GOT3 (cell line): ENCODE results near the gene TRO.

Experiments
- DNase-seq: peaks from one replicate; lab custom pipeline; 2025; ENCODE audit warnings: mixed read lengths; lab: John Stamatoyannopoulos, UW

The TRO gene

DNA sequence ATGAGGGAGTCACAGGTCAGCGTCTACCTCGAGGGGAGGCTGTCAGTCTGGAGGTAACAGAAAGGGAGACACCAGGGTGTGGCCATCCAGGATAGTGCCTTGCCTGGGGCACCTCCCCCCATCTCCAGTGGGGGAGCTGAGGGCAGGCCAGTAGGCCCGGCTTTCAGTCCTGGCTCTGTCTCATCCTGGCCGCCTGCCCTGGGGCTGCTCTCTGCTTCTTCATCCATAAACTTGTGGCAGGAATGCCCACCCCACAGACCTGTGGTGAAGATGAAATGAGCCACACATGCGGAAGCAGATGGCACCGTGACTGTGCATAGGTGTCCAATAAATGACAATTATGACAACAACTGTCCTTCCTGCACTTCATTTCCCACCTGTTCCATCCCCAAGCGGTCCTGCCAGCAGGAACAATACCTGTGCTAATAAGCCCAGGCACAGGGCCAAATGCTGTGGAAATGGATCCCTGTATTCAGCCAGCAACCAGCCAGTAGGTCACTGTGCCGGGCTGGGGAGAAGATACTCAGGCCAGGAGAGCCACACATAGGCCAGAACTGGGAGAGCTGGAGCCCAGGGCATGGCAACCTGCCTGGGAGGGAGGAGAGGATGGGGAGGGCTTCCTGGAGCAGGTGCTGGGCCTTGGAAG, 30.2 kb downstream of the TRO start:
- DNase-seq, result no peak

DNA sequence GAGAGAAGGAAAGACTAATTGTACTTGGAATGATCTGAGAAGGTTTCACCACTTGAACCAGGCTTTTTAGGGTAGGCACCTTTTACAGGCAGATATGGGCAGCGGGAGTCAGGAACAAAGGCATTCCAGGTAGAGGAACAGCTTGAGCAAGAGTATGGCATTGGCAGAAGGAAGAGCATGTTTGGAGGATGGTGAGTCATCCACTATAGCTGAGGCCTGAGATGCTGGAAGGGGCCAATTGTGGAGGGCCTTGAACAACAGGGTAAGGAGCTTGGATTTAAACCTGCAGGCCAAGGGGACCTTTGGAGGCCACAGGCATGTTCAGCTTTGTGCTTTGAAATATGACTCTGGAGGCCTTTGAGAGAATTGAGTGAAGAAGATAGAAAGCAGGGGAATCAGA, 41.1 kb downstream of the TRO start:
- DNase-seq, result no peak

DNA sequence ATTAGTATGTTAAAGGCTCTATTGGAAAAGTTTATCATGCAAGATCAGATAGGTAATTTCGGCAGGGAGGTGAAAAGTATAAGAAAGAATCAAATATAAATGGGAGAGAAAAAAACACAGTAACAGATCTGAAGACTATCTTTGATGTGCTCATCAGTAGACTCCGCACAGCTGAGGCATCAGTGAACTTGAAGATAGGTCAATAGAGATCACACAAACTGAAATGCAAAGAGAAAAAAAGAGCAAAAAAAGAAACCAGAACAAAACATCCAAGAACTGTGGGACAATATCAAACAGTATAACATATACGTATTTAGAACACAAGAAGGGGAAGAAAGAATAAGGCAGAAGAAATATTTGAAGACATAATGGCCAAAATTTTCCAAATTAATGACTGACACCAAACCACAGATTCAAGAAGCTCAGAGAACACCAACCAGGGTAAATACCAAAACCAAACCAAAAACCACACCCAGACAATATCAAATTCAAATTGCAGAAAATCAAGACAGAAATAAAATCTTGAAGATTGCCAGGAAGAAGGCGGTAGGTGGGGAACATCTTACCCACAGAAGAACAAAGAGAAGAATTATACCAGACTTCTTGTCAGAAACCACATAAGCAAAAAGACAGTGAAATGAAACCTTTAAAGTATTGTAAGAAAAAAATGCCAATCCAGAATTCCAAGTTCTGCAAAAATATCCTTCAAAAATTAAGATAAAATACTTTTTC, 44.3 kb downstream of the TRO start:
- DNase-seq, result no peak

DNA sequence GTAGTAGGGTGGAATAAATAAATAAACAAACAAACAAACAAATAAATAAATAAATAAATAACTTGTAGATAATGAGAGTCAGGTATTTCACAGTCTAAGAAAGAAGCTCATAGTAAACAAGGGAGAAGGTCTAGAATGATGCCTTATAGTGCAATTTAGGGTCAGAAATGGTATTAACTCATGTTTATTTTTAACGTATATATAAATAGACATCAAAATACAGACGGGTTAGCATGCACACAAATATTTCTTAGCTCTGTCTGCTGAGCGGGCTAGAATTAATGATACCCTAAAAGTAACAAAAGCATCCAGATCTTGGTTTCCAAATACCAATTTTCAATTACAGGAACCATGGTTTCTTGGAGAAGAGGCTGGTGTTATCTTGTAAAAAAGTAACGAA, 56.8 kb downstream of the TRO start:
- DNase-seq, result no peak

DNA sequence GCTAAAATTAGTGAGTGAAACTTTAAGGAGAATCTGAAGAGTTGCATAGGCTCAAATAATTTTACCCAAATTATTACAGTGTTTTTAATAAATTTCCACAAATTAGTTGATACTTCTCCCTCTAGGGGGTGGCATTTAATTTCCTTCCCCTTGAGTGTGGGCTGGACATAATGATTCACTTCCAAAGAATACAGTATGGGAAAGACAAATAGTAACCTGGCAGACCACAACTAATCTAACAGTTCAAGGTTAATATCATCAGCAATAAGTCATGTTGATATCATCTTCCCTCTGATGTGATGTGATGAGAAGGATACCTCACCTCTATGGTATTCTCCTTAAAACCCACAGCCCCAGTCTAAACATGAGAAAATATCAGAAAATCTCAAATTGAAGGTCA, 57.8 kb downstream of the TRO start:
- DNase-seq, result no peak

DNA sequence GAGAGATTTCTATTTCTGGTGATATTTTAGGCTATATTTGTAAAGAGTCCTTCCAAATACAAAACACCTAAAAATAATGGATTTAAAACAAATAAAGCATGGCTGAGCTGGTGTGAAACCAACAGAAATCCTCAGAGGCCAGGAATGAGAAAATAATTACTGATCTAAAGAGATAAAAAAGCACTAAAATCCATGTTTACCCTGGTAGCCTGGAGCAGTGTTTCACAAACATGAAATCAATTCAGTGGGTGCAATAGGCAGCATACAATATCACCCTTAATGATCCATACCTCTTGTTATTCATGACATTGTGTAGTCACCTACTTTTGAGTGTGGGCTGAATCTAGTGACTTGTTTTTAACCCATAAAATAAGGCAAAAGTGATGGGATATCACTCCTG, 58.8 kb downstream of the TRO start:
- no peak for DNase-seq

DNA sequence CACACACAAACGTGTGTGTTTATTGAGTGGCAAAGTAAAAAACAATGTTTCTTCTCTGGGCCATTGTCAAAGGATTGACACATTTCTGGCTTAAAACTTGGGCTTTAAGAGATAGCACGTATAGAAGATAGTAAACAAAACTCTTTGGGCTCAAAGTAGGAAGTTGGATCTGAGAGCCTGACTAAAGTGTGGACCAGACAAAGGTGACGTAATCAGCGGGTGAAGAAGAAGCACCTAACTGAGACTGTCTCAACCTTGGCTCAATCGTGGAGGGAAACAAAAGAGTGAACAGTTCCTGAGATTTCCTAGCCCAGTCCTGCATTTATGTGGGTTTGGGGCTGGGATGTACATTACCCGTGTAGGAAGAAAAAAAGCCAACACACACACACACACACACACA, 59.7 kb downstream of the TRO start:
- no peak for DNase-seq
